ENCODE results near the gene CDS2. TPM values are rescaled to one million over a fixed set of nuclear protein-coding genes. Genes with fewer than 3 reads are reported as not detected.
A peak's percentile ranks its signal among the peaks of the same experiment; 100 is the strongest.
"Not testable (repeated sequence)": the region's sequence is repeated elsewhere in the genome, so short reads cannot be mapped to it uniquely, and the experiment has no call there.

Gene CDS2
- 25.1 and 27.5 TPM in 2 replicates for total RNA-seq (2014; rRNA removed; shearing (Covaris generic))

GRCh38 chr20:5126512-5127203 is at the start of gene CDS2:
Gene CDS2, plus strand, starts transcription at chr20:5127008. Its CDS starts 85 bp downstream, at chr20:5127093.
- no peaks in the 10 kb centered on the region for H3K27me3 ChIP-seq (ENCODE audit: control insufficient read depth, insufficient read depth, low read length)
- peak; percentile 99 for DNase-seq
- peak within 1 kb of the TSS; percentile 79 for H3K4me3 ChIP-seq (ENCODE audit: insufficient read depth, low read depth, low read length)
- H3K36me3 ChIP-seq (replicated peaks; ENCODE audit: control insufficient read depth, insufficient read depth, low read length) = 0 out of 2 replicates have a peak, but pooled peaks cover 1% of the 10 kb centered on the region

- no peak for DNase-seq
- Histone ChIP-seq H3K4me3 (ENCODE audit: insufficient read depth, low read depth, low read length) (no peak overlapping the region), H3K36me3 (replicated peaks; ENCODE audit: control insufficient read depth, insufficient read depth, low read length) (no peaks in the 10 kb centered on the region), H3K27me3 (ENCODE audit: control insufficient read depth, insufficient read depth, low read length) (no peaks in the 10 kb centered on the region)
Observed at GRCh38 chr20:5077761-5078387, 48.9 kb upstream of the CDS2 start.

- no peak for DNase-seq
- no peaks in the 10 kb centered on the region for H3K36me3 ChIP-seq (replicated peaks; ENCODE audit: control insufficient read depth, insufficient read depth, low read length)
Observed at GRCh38 chr20:5078399-5078958, 48.3 kb upstream of the CDS2 start.

GRCh38 chr20:5080384-5080877 is 46.4 kb upstream of the CDS2 start:
- Histone ChIP-seq H3K4me3 (ENCODE audit: insufficient read depth, low read depth, low read length) (no peak overlapping the region), H3K36me3 (replicated peaks; ENCODE audit: control insufficient read depth, insufficient read depth, low read length) (no peaks in the 10 kb centered on the region), H3K27me3 (ENCODE audit: control insufficient read depth, insufficient read depth, low read length) (no peaks in the 10 kb centered on the region)
- no peak for DNase-seq

More at GRCh38 chr20:5078399-5078958, 48.3 kb upstream of the CDS2 start:
- no peak overlapping the region for H3K4me3 ChIP-seq (ENCODE audit: insufficient read depth, low read depth, low read length)
- no peaks in the 10 kb centered on the region for H3K27me3 ChIP-seq (ENCODE audit: control insufficient read depth, insufficient read depth, low read length)

- no peaks in the 10 kb centered on the region for H3K27me3 ChIP-seq (ENCODE audit: control insufficient read depth, insufficient read depth, low read length)
- H3K4me3 ChIP-seq (ENCODE audit: insufficient read depth, low read depth, low read length) = no peak overlapping the region
- no peak for DNase-seq
- no peaks in the 10 kb centered on the region for H3K36me3 ChIP-seq (replicated peaks; ENCODE audit: control insufficient read depth, insufficient read depth, low read length)
Observed at GRCh38 chr20:5085380-5085779, 41.4 kb upstream of the CDS2 start.

- Histone ChIP-seq H3K4me3 (ENCODE audit: insufficient read depth, low read depth, low read length) (no peak overlapping the region), H3K27me3 (ENCODE audit: control insufficient read depth, insufficient read depth, low read length) (no peaks in the 10 kb centered on the region), H3K36me3 (replicated peaks; ENCODE audit: control insufficient read depth, insufficient read depth, low read length) (no peaks in the 10 kb centered on the region; the same call in 1 of the 2 replicates)
- no peak for DNase-seq
Observed at GRCh38 chr20:5088688-5089087, 38.1 kb upstream of the CDS2 start.

GRCh38 chr20:5090191-5090590 is 36.6 kb upstream of the CDS2 start:
- Histone ChIP-seq H3K36me3 (replicated peaks; ENCODE audit: control insufficient read depth, insufficient read depth, low read length) (no peaks in the 10 kb centered on the region; the same call in 1 of the 2 replicates), H3K27me3 (ENCODE audit: control insufficient read depth, insufficient read depth, low read length) (no peaks in the 10 kb centered on the region), H3K4me3 (ENCODE audit: insufficient read depth, low read depth, low read length) (no peak overlapping the region)
- no peak for DNase-seq

- H3K4me3 ChIP-seq (ENCODE audit: insufficient read depth, low read depth, low read length) = no peak overlapping the region
- peaks cover 3% of the 10 kb centered on the region for H3K36me3 ChIP-seq (replicated peaks; ENCODE audit: control insufficient read depth, insufficient read depth, low read length)
- DNase-seq = no peak
- no peaks in the 10 kb centered on the region for H3K27me3 ChIP-seq (ENCODE audit: control insufficient read depth, insufficient read depth, low read length)
Observed at GRCh38 chr20:5091902-5092301, 34.9 kb upstream of the CDS2 start.

- H3K4me3 ChIP-seq (ENCODE audit: insufficient read depth, low read depth, low read length) = no peak overlapping the region
Observed at GRCh38 chr20:5092765-5093339, 34.0 kb upstream of the CDS2 start.

GRCh38 chr20:5095454-5095853 is 31.4 kb upstream of the CDS2 start:
- no peak for DNase-seq
- Histone ChIP-seq H3K27me3 (ENCODE audit: control insufficient read depth, insufficient read depth, low read length) (no peaks in the 10 kb centered on the region), H3K4me3 (ENCODE audit: insufficient read depth, low read depth, low read length) (no peak overlapping the region), H3K36me3 (replicated peaks; ENCODE audit: control insufficient read depth, insufficient read depth, low read length) (peaks cover 11% of the 10 kb centered on the region)

More at GRCh38 chr20:5092765-5093339, 34.0 kb upstream of the CDS2 start:
- H3K27me3 ChIP-seq (ENCODE audit: control insufficient read depth, insufficient read depth, low read length) = no peaks in the 10 kb centered on the region
- peaks cover 6% of the 10 kb centered on the region for H3K36me3 ChIP-seq (replicated peaks; ENCODE audit: control insufficient read depth, insufficient read depth, low read length)
- no peak for DNase-seq

- Histone ChIP-seq H3K36me3 (replicated peaks; ENCODE audit: control insufficient read depth, insufficient read depth, low read length) (peaks cover 11% of the 10 kb centered on the region), H3K27me3 (ENCODE audit: control insufficient read depth, insufficient read depth, low read length) (no peaks in the 10 kb centered on the region), H3K4me3 (ENCODE audit: insufficient read depth, low read depth, low read length) (no peak overlapping the region)
- no peak for DNase-seq
Observed at GRCh38 chr20:5095931-5096330, 30.9 kb upstream of the CDS2 start.

GRCh38 chr20:5096463-5096862 is 30.3 kb upstream of the CDS2 start:
- H3K27me3 ChIP-seq (ENCODE audit: control insufficient read depth, insufficient read depth, low read length) = no peaks in the 10 kb centered on the region
- no peak for DNase-seq
- H3K4me3 ChIP-seq (ENCODE audit: insufficient read depth, low read depth, low read length) = no peak overlapping the region
- H3K36me3 ChIP-seq (replicated peaks; ENCODE audit: control insufficient read depth, insufficient read depth, low read length) = peaks cover 11% of the 10 kb centered on the region

GRCh38 chr20:5099009-5099408 is 27.8 kb upstream of the CDS2 start:
- H3K4me3 ChIP-seq (ENCODE audit: insufficient read depth, low read depth, low read length); DNase-seq; H3K27me3 ChIP-seq (ENCODE audit: control insufficient read depth, insufficient read depth, low read length): not testable (repeated sequence)
- peaks cover 11% of the 10 kb centered on the region for H3K36me3 ChIP-seq (replicated peaks; ENCODE audit: control insufficient read depth, insufficient read depth, low read length)

GRCh38 chr20:5099909-5100308 is 26.9 kb upstream of the CDS2 start:
- H3K4me3 ChIP-seq (ENCODE audit: insufficient read depth, low read depth, low read length); DNase-seq; H3K27me3 ChIP-seq (ENCODE audit: control insufficient read depth, insufficient read depth, low read length): not testable (repeated sequence)
- peaks cover 12% of the 10 kb centered on the region for H3K36me3 ChIP-seq (replicated peaks; ENCODE audit: control insufficient read depth, insufficient read depth, low read length)

Data from H7 (cell line).